AG10803 (cell line): ENCODE results near the gene CNTN1.

Source experiments
- DNase-seq: peaks from one replicate; pipeline ENCODE4 v3.0.0; 2010; ENCODE audit warnings: low read depth
- H3K4me3 ChIP-seq: 2 replicates; pipeline ENCODE4 v1.5.1; 2011; ENCODE audit warnings: mild to moderate bottlenecking, low read length, control low read depth
- TF ChIP-seq, protein P1 (sequence below): conservative IDR thresholded peaks from 2 replicates; pipeline ENCODE4 v1.5.1; 2011; ENCODE audit warnings: mild to moderate bottlenecking, low read length, control low read depth, inconsistent platforms

CNTN1 gene

DNA sequence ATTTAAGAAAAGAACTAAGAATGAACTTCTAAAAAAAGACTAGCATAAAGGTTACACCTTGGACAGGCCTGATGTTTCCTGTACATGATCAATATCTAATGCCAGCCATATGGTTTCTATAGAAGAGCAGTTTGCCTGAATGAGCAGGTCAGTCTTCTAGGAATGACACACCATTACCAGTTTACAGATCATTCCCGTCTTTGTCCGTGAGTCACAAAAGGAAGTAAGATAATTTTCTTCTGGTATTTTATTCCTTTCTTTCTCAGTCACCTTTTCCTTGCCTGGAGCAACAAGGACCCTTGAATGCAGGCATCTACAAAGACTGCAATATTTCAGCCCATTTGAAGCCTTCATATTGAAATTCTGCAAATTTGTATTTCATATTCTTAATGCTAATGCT, 44.6 kb upstream of the CNTN1 start:
- no peak overlapping the region for H3K4me3 ChIP-seq
- TF ChIP-seq, protein P1, sequence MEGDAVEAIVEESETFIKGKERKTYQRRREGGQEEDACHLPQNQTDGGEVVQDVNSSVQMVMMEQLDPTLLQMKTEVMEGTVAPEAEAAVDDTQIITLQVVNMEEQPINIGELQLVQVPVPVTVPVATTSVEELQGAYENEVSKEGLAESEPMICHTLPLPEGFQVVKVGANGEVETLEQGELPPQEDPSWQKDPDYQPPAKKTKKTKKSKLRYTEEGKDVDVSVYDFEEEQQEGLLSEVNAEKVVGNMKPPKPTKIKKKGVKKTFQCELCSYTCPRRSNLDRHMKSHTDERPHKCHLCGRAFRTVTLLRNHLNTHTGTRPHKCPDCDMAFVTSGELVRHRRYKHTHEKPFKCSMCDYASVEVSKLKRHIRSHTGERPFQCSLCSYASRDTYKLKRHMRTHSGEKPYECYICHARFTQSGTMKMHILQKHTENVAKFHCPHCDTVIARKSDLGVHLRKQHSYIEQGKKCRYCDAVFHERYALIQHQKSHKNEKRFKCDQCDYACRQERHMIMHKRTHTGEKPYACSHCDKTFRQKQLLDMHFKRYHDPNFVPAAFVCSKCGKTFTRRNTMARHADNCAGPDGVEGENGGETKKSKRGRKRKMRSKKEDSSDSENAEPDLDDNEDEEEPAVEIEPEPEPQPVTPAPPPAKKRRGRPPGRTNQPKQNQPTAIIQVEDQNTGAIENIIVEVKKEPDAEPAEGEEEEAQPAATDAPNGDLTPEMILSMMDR, result no peak
- no peak for DNase-seq

DNA sequence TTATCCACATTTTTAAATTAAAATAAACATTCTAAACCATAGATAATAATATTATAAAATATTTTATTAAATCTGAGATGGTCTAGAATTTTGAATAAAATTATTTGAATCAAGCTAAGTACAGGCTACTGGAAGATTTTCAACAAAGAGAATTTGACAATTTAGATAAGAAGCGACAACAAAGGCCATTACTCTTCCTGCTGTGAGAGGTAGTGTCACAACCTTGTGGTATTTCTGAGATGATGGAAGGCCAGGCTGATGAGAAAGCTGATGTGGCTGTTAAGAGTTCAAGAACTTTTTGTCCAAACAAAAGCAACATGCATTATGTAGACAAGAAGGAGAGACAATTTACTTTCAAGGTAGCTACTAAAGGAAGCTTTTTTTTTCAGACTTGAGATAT, 43.7 kb upstream of the CNTN1 start:
- no peak for DNase-seq
- TF ChIP-seq, protein P1, result no peak
- H3K4me3 ChIP-seq, result no peak overlapping the region

DNA sequence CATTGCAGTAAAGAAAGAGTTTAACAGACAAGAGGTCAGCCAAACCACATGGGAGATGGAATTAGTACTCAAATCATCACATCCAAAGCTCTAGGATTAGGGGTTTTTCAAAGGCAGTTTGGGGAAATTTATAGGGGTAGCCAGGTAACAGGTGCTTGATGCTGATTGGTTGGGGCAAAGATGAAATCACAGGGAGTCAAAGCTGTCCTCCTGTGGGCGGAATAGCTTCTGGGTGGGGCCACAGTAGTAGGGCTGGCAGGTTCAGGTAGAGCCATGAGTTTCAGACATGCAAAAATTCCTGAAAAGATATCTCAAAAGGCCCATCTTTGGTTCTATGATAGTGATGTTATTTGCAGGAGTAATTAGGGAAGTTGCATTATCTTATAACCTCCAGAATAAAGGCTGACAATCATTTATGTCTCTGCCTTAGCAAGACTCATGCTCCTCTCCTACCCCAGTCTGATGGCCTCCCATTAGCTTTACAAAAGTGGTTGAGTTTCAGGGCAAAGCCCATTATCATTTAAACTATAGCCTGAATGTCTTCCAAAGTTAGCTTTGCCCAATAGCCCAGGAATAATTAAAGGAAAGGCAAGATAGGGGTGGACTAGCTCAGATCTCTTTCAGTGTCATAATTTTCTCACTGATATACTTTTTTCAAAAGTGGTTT, 42.1 kb upstream of the CNTN1 start:
- DNase-seq, result no peak
- TF ChIP-seq, protein P1, result no peak

DNA sequence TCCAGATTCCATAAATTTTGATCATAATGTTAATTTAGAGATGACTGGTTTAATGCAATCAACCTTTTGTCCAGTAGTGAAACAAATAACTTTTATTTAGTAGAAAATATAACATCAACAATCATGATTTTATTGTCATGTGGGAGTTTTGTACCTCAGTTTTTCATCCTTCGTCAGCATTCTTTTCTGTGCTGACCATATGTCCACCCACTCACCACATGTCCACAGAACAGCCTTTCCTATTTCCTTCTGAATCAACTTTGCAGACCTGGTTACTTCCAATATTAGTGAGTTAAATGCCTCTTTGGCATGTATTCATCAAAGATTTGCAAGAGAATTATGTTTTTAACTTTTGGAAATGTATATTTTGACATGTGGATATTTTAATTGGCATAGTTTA, 36.8 kb upstream of the CNTN1 start:
- no peak overlapping the region for H3K4me3 ChIP-seq
- DNase-seq, result no peak
- TF ChIP-seq, protein P1, result no peak

More for the DNA sequence above, 42.1 kb upstream of the CNTN1 start:
- H3K4me3 ChIP-seq, result no peak overlapping the region

DNA sequence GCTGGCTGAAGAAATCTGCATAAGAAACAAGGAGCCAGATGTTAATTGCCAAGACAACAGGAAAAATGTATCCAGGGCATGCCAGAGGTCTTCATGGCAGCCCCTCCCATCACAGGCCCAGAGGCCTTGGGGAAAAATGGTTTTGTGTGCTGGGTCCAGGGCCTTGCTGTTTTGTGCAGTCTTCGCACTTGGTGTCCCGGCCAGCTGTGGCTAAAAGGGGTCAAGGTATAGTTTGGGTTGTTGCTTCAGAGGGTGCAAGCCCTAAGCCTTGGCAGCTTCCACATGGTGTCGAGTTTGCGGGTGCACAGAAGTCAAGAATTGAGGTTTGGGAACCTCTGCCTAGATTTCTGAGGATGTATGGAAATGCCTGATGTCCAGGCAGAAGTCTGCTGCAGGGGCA, 29.9 kb upstream of the CNTN1 start:
- TF ChIP-seq, protein P1, result no peak
- no peak for DNase-seq
- no peak overlapping the region for H3K4me3 ChIP-seq

DNA sequence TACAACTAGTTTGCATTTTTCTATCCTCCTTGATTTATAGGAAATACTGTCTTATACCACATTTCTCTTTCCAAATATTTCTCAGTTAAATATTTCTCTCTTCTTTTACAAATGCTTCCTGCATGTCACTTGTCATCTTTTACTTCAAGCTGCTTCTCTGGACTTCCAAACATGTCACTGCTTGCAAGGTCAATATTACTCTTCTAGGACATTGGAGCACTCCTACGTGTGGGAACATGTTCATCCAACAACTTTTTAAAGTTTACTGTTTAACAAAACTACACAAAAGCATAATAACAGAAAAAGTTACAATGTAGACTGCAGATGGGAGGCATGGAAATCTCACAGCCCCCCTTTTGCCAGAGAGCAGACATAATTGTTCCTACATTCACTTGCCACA, 28.5 kb upstream of the CNTN1 start:
- H3K4me3 ChIP-seq, result no peak overlapping the region
- no peak for DNase-seq
- TF ChIP-seq, protein P1, result no peak

DNA sequence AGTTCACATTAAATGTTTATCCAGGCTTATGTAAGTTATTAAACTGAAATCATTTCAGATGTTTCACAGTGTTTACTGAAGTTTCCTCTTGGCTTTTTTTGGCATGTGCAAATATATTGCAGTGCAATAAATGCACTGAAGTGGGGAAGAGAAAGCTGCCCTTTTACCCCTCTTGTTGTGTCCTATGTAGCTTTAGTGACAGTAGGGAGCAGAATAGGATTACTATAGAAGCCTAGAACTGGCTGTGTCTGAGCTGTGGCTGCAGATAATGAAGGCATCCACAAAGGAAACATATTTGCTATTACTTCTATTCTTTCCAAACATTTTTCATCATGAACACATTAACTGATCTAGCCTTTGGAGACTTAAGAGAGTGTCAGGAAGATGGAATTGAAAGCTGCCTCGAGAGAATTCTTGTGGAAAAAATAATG, 24.1 kb upstream of the CNTN1 start:
- TF ChIP-seq, protein P1, result no peak
- DNase-seq, result no peak
- H3K4me3 ChIP-seq, result no peak overlapping the region
